Thyroid gland (tissue), 4 donors: ENCODE results near the gene NPNT.

Source experiments
- POLR2A ChIP-seq, 2 donors: fragments of 450-650 bp; IDR thresholded peaks; one replicate each; pipeline ENCODE4 v1.6.1; 2017; ENCODE audit warnings: antibody characterized with exemption in 2 of 2, mild to moderate bottlenecking in 2 of 2, moderate library complexity in 1 of 2
- TF ChIP-seq, protein P1 (sequence below), 6 experiments: fragments of 200-600 bp in 3 of 6; fragments of 450-650 bp in 3 of 6; sonication (generic) in 3 of 6; IDR thresholded peaks; one replicate each; pipeline ENCODE4 v1.5.1; 2016 to 2019; ENCODE audit warnings: antibody characterized with exemption in 6 of 6, mild to moderate bottlenecking in 2 of 6, inconsistent platforms in 1 of 6, moderate library complexity in 1 of 6

GRCh38 chr4:105887508-105887907 is 7.8 kb upstream of the NPNT start:
- TF ChIP-seq, protein P1, sequence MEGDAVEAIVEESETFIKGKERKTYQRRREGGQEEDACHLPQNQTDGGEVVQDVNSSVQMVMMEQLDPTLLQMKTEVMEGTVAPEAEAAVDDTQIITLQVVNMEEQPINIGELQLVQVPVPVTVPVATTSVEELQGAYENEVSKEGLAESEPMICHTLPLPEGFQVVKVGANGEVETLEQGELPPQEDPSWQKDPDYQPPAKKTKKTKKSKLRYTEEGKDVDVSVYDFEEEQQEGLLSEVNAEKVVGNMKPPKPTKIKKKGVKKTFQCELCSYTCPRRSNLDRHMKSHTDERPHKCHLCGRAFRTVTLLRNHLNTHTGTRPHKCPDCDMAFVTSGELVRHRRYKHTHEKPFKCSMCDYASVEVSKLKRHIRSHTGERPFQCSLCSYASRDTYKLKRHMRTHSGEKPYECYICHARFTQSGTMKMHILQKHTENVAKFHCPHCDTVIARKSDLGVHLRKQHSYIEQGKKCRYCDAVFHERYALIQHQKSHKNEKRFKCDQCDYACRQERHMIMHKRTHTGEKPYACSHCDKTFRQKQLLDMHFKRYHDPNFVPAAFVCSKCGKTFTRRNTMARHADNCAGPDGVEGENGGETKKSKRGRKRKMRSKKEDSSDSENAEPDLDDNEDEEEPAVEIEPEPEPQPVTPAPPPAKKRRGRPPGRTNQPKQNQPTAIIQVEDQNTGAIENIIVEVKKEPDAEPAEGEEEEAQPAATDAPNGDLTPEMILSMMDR (IDR thresholded peaks at IDR 0.05): no peak
- TF ChIP-seq POLR2A (IDR thresholded peaks at IDR 0.05): no peak
